ENCODE results near the gene NUDT13. TPM values are rescaled to one million over a fixed set of nuclear protein-coding genes. Genes with fewer than 3 reads are reported as not detected.

Gene NUDT13
- total and polyA plus RNA-seq, 9 of the 15 experiments (the other 6 are each of a cell fraction or from before 2014, with no cell fraction given), result 4.7 to 11.1 (median 5.6) TPM

GRCh38 chr10:73096449-73097304 is 13.6 kb upstream of the NUDT13 start, which contains the start of gene P4HA1 (continued):
- no peak; the same call in none of the 2 replicates for TF ChIP-seq THAP12 (CRISPR knock-in tag; IDR thresholded peaks at IDR 0.05)
- TF ChIP-seq HNRNPL (IDR thresholded peaks at IDR 0.05; ENCODE audit: low read depth, low read length), result peak; percentile 88
- TF ChIP-seq, protein P1, sequence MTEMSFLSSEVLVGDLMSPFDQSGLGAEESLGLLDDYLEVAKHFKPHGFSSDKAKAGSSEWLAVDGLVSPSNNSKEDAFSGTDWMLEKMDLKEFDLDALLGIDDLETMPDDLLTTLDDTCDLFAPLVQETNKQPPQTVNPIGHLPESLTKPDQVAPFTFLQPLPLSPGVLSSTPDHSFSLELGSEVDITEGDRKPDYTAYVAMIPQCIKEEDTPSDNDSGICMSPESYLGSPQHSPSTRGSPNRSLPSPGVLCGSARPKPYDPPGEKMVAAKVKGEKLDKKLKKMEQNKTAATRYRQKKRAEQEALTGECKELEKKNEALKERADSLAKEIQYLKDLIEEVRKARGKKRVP (CRISPR knock-in tag; IDR thresholded peaks at IDR 0.05), result peak; percentile 65; the same call in 1 of the 2 replicates
- TF ChIP-seq ZNF124 (CRISPR knock-in tag; IDR thresholded peaks at IDR 0.05), result no peak
- TF ChIP-seq TCF3 (CRISPR knock-in tag; IDR thresholded peaks at IDR 0.05), result 0 out of 2 replicates have a peak, but pooled peaks have one; percentile 23
- no peak for TF ChIP-seq ZNF707 (CRISPR knock-in tag; conservative IDR thresholded peaks at IDR 0.05)
- no peak for TF ChIP-seq NCOA2 (IDR thresholded peaks at IDR 0.05; ENCODE audit: partially characterized antibody in 2 of 2)
- TF ChIP-seq HBP1 (CRISPR knock-in tag; IDR thresholded peaks at IDR 0.05), result no peak; the same call in 1 of the 2 replicates
- peak in 1 of 2 experiments; percentile 33; a peak in 1 of 4 replicates for TF ChIP-seq FOXA3 (CRISPR knock-in tag; conservative IDR thresholded peaks at IDR 0.05 in 1 of 2, IDR thresholded peaks at IDR 0.05 in 1 of 2)
- peak; percentile 41 for TF ChIP-seq CTCFL (IDR thresholded peaks at IDR 0.05; ENCODE audit: borderline replicate concordance, insufficient read depth, low read depth, low read length, poor library complexity, severe bottlenecking)
- peak; percentile 30; the same call in 1 of the 2 replicates for TF ChIP-seq SRSF3 (IDR thresholded peaks at IDR 0.05; ENCODE audit: insufficient read depth, low read length)
- TF ChIP-seq DIDO1 (tag; IDR thresholded peaks at IDR 0.05; ENCODE audit: low read depth), result no peak
- peak; percentile 48 for TF ChIP-seq DPF2 (IDR thresholded peaks at IDR 0.05)
- TF ChIP-seq BRF1 (IDR thresholded peaks at IDR 0.05; ENCODE audit: borderline replicate concordance, extremely low read depth, insufficient read length), result no peak
- peak; percentile 84 for TF ChIP-seq MEIS2 (IDR thresholded peaks at IDR 0.05; ENCODE audit: partially characterized antibody)
- peak; percentile 78 for TF ChIP-seq SAP30 (IDR thresholded peaks at IDR 0.05; ENCODE audit: borderline replicate concordance, insufficient read depth, low read depth, low read length, poor library complexity, severe bottlenecking)
- peak; percentile 91 for TF ChIP-seq CHD1 (IDR thresholded peaks at IDR 0.05; ENCODE audit: low read length)
- peak; percentile 78 to 90 for TF ChIP-seq RAD21 (CRISPR knock-in tag; conservative IDR thresholded peaks at IDR 0.05 in 1 of 2, IDR thresholded peaks at IDR 0.05 in 1 of 2)

All from K562 (cell line).